ENCODE data around the gene GMPR2. TPM values are rescaled to one million over a fixed set of nuclear protein-coding genes. Genes with fewer than 3 reads are reported as not detected.

Gene GMPR2
- polyA plus RNA-seq, 5 donors: 92.7 to 120 (median 114) TPM

DNA sequence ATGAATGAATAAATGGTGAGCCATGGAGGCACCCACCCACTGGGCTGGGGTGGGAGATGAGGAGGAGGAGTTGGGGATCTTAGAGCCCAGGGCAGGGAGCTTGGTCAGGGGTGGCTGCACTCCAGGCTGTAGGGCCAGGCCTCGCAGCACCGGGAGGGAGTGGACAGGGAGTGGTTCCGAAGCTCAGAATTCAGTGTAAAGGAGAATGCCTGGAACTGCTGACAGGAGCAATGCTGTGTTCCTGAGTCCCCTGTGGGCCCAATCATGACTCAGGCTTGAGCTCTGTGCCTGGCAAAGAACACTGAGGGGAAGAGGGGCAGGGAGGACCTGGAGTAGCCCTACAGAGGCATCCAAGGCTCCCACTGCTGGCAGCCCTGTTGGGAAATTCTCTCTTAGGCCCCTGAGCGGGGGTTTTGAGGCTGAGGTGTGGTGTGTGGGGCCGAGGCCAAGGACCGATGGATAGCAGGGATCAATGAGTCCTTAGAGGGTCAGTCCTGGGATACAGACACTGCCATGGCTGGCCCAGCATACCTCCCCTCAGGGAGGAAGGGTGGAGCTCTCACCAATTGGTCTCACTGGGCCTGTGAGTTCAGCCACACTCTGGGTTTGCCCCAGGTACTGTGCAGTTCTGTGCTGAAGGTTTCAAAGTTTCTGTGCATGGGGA is 48.2 kb downstream of the GMPR2 start:
- DNase-seq: no peak

DNA sequence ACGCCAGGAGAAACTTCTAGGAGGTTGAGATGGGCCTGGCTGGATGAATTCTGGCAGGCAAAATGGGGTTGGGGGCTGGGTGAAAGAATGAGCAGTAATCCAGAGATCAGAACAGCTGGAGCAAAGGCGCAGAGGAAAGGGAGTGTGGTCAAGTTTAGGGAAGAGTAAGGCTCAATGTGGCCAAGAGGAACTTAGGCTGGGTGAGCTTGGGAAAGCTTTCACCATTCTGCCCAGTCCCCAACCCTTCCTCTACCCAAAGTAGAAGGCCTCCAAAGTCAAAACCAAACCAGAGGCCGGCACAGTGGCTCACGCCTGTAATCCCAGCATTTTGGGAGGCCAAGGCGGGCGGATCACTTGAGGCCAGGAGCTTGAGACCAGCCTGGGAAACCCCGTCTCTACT is 48.9 kb downstream of the GMPR2 start:
- DNase-seq: no peak

DNA sequence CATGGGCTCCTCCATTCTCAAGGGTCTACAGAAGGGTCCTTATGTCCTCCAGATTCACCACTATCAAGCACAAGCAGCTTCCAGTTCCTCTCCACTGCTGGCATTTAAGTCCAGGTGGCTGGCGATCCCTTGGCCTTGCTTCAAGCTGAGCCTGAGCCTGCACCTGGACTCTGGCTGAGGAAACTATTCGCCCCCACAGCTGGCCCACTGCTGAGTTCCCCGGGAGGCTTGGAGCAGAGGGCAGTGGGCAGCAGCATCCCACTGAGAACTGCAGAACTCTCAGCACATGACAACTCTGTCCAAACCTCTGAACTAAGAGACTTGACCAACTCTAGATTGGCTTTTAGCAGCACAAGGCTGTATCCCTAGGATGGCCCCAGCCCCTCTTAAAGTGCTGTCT is 50.0 kb downstream of the GMPR2 start:
- no peak for DNase-seq

DNA sequence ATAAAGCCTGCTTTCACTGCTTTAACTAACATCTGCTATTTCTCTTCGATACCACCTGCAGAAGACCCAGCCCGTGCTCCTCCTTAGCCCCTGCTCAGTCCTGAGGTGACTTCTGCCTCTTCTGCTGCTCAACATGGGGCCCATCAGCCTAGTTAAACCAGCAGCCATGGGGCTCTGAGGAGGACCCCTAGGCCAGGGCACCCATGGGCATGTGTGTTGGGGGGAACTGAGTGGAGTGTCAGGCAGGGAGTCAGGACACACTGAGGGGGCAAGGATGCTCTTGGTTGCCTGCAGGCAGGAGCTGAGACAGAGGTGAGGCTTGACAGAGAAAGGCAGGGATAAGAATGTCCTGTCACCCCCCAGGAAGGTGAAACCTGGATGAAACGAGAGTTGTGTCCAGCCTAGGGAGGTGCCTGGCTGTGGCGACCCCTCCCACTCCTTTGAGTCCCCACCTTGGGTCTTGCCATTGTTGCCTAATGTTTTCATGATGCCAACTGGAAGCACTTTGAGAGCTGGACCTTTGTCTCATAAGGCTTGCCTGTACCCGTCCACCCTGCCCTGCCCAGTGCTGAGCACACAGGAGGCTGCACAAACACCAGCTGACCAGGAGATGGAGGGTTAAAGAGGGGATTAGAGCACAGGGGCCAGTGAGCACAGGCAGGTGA is 51.2 kb downstream of the GMPR2 start:
- DNase-seq: no peak

DNA sequence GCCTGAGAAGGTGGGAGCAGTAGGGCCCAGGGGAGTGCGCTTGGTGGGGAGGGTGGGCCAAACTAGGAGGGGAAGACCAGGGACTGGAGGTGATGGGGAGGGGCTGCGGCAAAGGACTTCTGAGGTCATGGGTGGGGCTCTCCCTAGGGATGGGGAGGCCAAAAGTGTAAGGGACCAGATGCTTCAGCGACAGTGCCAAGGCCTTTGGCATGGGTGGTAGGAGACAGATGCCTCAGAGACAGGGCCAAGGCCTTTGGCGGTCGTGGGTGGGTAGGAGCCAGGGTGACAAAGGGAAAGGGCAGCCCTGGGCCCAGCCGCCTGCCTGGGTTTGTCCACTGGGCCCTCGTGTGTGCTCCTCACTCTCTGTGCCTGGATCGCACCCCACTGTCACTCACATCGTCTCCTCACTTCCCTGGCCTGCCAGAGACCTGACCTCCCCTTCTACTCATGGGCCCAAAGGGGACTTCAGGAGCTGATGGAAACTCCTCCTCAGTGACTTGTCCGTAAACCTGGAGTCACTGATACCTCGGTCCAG is 51.8 kb downstream of the GMPR2 start:
- no peak for DNase-seq

DNA sequence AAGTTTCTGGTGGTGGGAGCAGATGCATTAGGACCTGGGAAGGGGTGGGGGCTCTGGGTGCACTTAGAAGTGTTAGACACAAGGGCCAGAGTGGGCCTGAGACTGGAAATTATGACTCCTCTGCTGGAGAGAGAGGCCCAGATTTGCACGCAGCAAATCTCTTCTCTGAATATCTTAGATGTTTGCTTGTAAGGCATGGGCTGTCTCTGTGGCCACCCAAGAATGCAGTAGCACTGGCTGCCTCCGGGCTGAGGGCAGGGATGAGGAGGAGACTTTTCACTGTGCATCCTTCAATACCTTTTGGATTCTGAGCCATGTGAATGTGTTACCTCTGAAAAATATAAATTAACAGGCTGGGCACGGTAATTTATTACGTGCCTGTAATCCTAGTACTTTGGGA is 52.6 kb downstream of the GMPR2 start:
- DNase-seq: no peak

DNA sequence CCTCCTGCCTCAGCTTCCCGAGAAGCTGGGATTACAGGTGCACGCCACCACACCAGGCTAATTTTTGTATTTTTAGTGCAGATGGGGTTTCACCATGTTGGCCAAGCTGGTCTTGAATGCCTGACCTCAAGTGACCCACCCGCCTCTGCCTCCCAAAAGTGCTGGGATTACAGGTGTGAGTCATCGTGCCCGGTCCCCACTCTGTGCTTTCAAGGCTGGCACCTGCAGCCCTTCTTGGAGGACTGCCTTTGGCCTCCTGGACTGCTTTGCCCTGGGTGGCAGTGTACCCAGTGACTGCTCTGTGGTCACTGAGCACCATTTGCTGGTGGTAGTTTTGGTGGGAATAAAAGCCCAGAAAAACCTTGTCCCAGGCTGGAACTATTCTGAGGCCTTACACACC is 54.3 kb downstream of the GMPR2 start:
- no peak for DNase-seq

Other genes with a start within 250 kb of the GMPR2 start
- 10 to 100 TPM; 27.3 to 32.3 (median 29.4) TPM for gene DHRS4L2, start 244.0 kb upstream of the GMPR2 start, polyA plus RNA-seq (ENCODE audit: insufficient read depth in 1 of 5, insufficient read length in 5 of 5, low replicate concordance in 1 of 5)
- 1 to 10 TPM in 3 of 5 donors, under 1 TPM in 2; 0.72 to 1.7 (median 1.1) TPM for gene CARMIL3, start 180.9 kb upstream of the GMPR2 start, polyA plus RNA-seq (ENCODE audit: insufficient read depth in 1 of 5, insufficient read length in 5 of 5, low replicate concordance in 1 of 5)
- gene CPNE6, start 161.4 kb upstream of the GMPR2 start, polyA plus RNA-seq (ENCODE audit: insufficient read depth in 1 of 5, insufficient read length in 5 of 5, low replicate concordance in 1 of 5): not detected
- 10 to 100 TPM; 13.3 to 17.8 (median 14.7) TPM for gene PCK2, start 138.6 kb upstream of the GMPR2 start, polyA plus RNA-seq (ENCODE audit: insufficient read depth in 1 of 5, insufficient read length in 5 of 5, low replicate concordance in 1 of 5)
- 10 to 100 TPM; 59.5 to 74.4 (median 65.9) TPM for gene DCAF11, start 118.2 kb upstream of the GMPR2 start, polyA plus RNA-seq (ENCODE audit: insufficient read depth in 1 of 5, insufficient read length in 5 of 5, low replicate concordance in 1 of 5)
- gene NRL, start 118.0 kb upstream of the GMPR2 start, polyA plus RNA-seq (ENCODE audit: insufficient read depth in 1 of 5, insufficient read length in 5 of 5, low replicate concordance in 1 of 5): 1 to 10 TPM; 1.0 to 2.3 (median 1.2) TPM
- gene FITM1, start 102.3 kb upstream of the GMPR2 start, polyA plus RNA-seq (ENCODE audit: insufficient read depth in 1 of 5, insufficient read length in 5 of 5, low replicate concordance in 1 of 5): 1 to 10 TPM in 3 of 5 donors, under 1 TPM in 2; 0.60 to 9.4 (median 1.1) TPM
- gene PSME1, start 96.7 kb upstream of the GMPR2 start, polyA plus RNA-seq (ENCODE audit: insufficient read depth in 1 of 5, insufficient read length in 5 of 5, low replicate concordance in 1 of 5): 100 to 1,000 TPM; 190 to 234 (median 222) TPM
- gene EMC9, start 91.3 kb upstream of the GMPR2 start, polyA plus RNA-seq (ENCODE audit: insufficient read depth in 1 of 5, insufficient read length in 5 of 5, low replicate concordance in 1 of 5): 10 to 100 TPM; 12.6 to 25.8 (median 24.3) TPM
- gene PSME2, start 86.3 kb upstream of the GMPR2 start, polyA plus RNA-seq (ENCODE audit: insufficient read depth in 1 of 5, insufficient read length in 5 of 5, low replicate concordance in 1 of 5): 100 to 1,000 TPM; 159 to 175 (median 166) TPM
- gene RNF31, start 85.4 kb upstream of the GMPR2 start, polyA plus RNA-seq (ENCODE audit: insufficient read depth in 1 of 5, insufficient read length in 5 of 5, low replicate concordance in 1 of 5): 10 to 100 TPM; 42.8 to 60.2 (median 55.7) TPM
- gene IRF9, start 71.7 kb upstream of the GMPR2 start, polyA plus RNA-seq (ENCODE audit: insufficient read depth in 1 of 5, insufficient read length in 5 of 5, low replicate concordance in 1 of 5): 10 to 100 TPM; 49.8 to 68.6 (median 57.2) TPM
- 10 to 100 TPM; 36.6 to 67.1 (median 48.2) TPM for gene REC8, start 60.8 kb upstream of the GMPR2 start, polyA plus RNA-seq (ENCODE audit: insufficient read depth in 1 of 5, insufficient read length in 5 of 5, low replicate concordance in 1 of 5)
- gene IPO4, start 44.1 kb upstream of the GMPR2 start, polyA plus RNA-seq (ENCODE audit: insufficient read depth in 1 of 5, insufficient read length in 5 of 5, low replicate concordance in 1 of 5): 10 to 100 TPM; 20.2 to 37.0 (median 24.5) TPM
- 10 to 100 TPM; 24.6 to 44.1 (median 33.8) TPM for gene TM9SF1, start 37.5 kb upstream of the GMPR2 start, polyA plus RNA-seq (ENCODE audit: insufficient read depth in 1 of 5, insufficient read length in 5 of 5, low replicate concordance in 1 of 5)
- gene TSSK4, start 27.2 kb upstream of the GMPR2 start, polyA plus RNA-seq (ENCODE audit: insufficient read depth in 1 of 5, insufficient read length in 5 of 5, low replicate concordance in 1 of 5): 10 to 100 TPM in 3 of 5 donors, 1 to 10 TPM in 2; 9.5 to 12.2 (median 11.9) TPM
- gene CHMP4A, start 19.4 kb upstream of the GMPR2 start, polyA plus RNA-seq (ENCODE audit: insufficient read depth in 1 of 5, insufficient read length in 5 of 5, low replicate concordance in 1 of 5): 10 to 100 TPM; 53.9 to 67.6 (median 62.3) TPM
- 10 to 100 TPM; 11.8 to 17.2 (median 13.5) TPM for gene MDP1, start 16.9 kb upstream of the GMPR2 start, polyA plus RNA-seq (ENCODE audit: insufficient read depth in 1 of 5, insufficient read length in 5 of 5, low replicate concordance in 1 of 5)
- 100 to 1,000 TPM; 209 to 239 (median 224) TPM for gene NEDD8, start 562 bp upstream of the GMPR2 start, polyA plus RNA-seq (ENCODE audit: insufficient read depth in 1 of 5, insufficient read length in 5 of 5, low replicate concordance in 1 of 5)
- gene TINF2, start 9.7 kb downstream of the GMPR2 start, polyA plus RNA-seq (ENCODE audit: insufficient read depth in 1 of 5, insufficient read length in 5 of 5, low replicate concordance in 1 of 5): 10 to 100 TPM; 53.7 to 62.0 (median 60.9) TPM
- gene TGM1, start 30.2 kb downstream of the GMPR2 start, polyA plus RNA-seq (ENCODE audit: insufficient read depth in 1 of 5, insufficient read length in 5 of 5, low replicate concordance in 1 of 5): 1 to 10 TPM; 2.0 to 4.7 (median 3.5) TPM
- gene RABGGTA, start 38.7 kb downstream of the GMPR2 start, polyA plus RNA-seq (ENCODE audit: insufficient read depth in 1 of 5, insufficient read length in 5 of 5, low replicate concordance in 1 of 5): 10 to 100 TPM; 19.6 to 28.6 (median 24.9) TPM
- 10 to 100 TPM; 38.8 to 54.7 (median 43.2) TPM for gene DHRS1, start 66.9 kb downstream of the GMPR2 start, polyA plus RNA-seq (ENCODE audit: insufficient read depth in 1 of 5, insufficient read length in 5 of 5, low replicate concordance in 1 of 5)
- 10 to 100 TPM; 21.3 to 26.7 (median 24.3) TPM for gene NOP9, start 66.9 kb downstream of the GMPR2 start, polyA plus RNA-seq (ENCODE audit: insufficient read depth in 1 of 5, insufficient read length in 5 of 5, low replicate concordance in 1 of 5)
- 10 to 100 TPM in 4 of 5 donors, 1 to 10 TPM in 1; 9.6 to 16.6 (median 14.1) TPM for gene CIDEB, start 75.0 kb downstream of the GMPR2 start, polyA plus RNA-seq (ENCODE audit: insufficient read depth in 1 of 5, insufficient read length in 5 of 5, low replicate concordance in 1 of 5)
- 1 to 10 TPM; 3.4 to 5.2 (median 4.7) TPM for gene LTB4R2, start 77.2 kb downstream of the GMPR2 start, polyA plus RNA-seq (ENCODE audit: insufficient read depth in 1 of 5, insufficient read length in 5 of 5, low replicate concordance in 1 of 5)
- gene LTB4R, start 78.6 kb downstream of the GMPR2 start, polyA plus RNA-seq (ENCODE audit: insufficient read depth in 1 of 5, insufficient read length in 5 of 5, low replicate concordance in 1 of 5): 1 to 10 TPM; 5.2 to 6.9 (median 6.2) TPM
- gene ADCY4, start 102.1 kb downstream of the GMPR2 start, polyA plus RNA-seq (ENCODE audit: insufficient read depth in 1 of 5, insufficient read length in 5 of 5, low replicate concordance in 1 of 5): 10 to 100 TPM; 26.9 to 37.3 (median 33.8) TPM
- gene RIPK3, start 107.1 kb downstream of the GMPR2 start, polyA plus RNA-seq (ENCODE audit: insufficient read depth in 1 of 5, insufficient read length in 5 of 5, low replicate concordance in 1 of 5): 1 to 10 TPM; 2.1 to 3.6 (median 2.8) TPM
- 100 to 1,000 TPM in 1 of 5 donors, 10 to 100 TPM in 4; 64.5 to 102 (median 88.3) TPM for gene NFATC4, start 135.3 kb downstream of the GMPR2 start, polyA plus RNA-seq (ENCODE audit: insufficient read depth in 1 of 5, insufficient read length in 5 of 5, low replicate concordance in 1 of 5)
- 100 to 1,000 TPM in 2 of 5 donors, 10 to 100 TPM in 3; 78.3 to 109 (median 88.7) TPM for gene NYNRIN, start 166.1 kb downstream of the GMPR2 start, polyA plus RNA-seq (ENCODE audit: insufficient read depth in 1 of 5, insufficient read length in 5 of 5, low replicate concordance in 1 of 5)
- gene CBLN3, start 196.7 kb downstream of the GMPR2 start, polyA plus RNA-seq (ENCODE audit: insufficient read depth in 1 of 5, insufficient read length in 5 of 5, low replicate concordance in 1 of 5): 1 to 10 TPM; 2.6 to 4.0 (median 3.6) TPM
- 10 to 100 TPM; 41.3 to 53.1 (median 50.2) TPM for gene KHNYN, start 197.0 kb downstream of the GMPR2 start, polyA plus RNA-seq (ENCODE audit: insufficient read depth in 1 of 5, insufficient read length in 5 of 5, low replicate concordance in 1 of 5)
- 10 to 100 TPM; 37.5 to 61.9 (median 48.8) TPM for gene SDR39U1, start 209.8 kb downstream of the GMPR2 start, polyA plus RNA-seq (ENCODE audit: insufficient read depth in 1 of 5, insufficient read length in 5 of 5, low replicate concordance in 1 of 5)

All from right lung (tissue), 5 donors.